OCI-LY1 (cell line): ENCODE data around the gene CBX4.
A peak's percentile ranks its signal among the peaks of the same experiment; 100 is the strongest.

ENCODE experiments used
- H2AFZ ChIP-seq: fragments of 200-600 bp; sonication (generic), shearing (Covaris generic); 2 replicates; pipeline ENCODE4 v1.6.0; 2014; ENCODE audit warnings: antibody characterized with exemption, mild to moderate bottlenecking, low read length
- H3F3A ChIP-seq: fragments of 200-600 bp; sonication (generic), shearing (Covaris generic); 2 replicates; pipeline ENCODE4 v1.6.0; 2014; ENCODE audit warnings: mild to moderate bottlenecking, antibody characterized with exemption, low read length, moderate library complexity; ENCODE audit not compliant: insufficient read depth
- H3K27ac ChIP-seq: fragments of 200-600 bp; sonication (generic); 2 replicates; pipeline ENCODE4 v1.5.1; 2014; ENCODE audit warnings: low read length, mixed run types, mild to moderate bottlenecking, low read depth; ENCODE audit not compliant: poor library complexity, severe bottlenecking
- H3K27me3 ChIP-seq: fragments of 200-600 bp; sonication (generic); 2 replicates; pipeline ENCODE4 v1.6.0; 2014; ENCODE audit warnings: antibody characterized with exemption, mild to moderate bottlenecking, low read length, moderate library complexity; ENCODE audit not compliant: insufficient read depth
- H3K36me3 ChIP-seq: fragments of 200-600 bp; sonication (generic); 2 replicates; pipeline ENCODE4 v1.6.1; 2014; ENCODE audit warnings: mild to moderate bottlenecking, antibody characterized with exemption, low read length, moderate library complexity, mixed read lengths; ENCODE audit not compliant: insufficient read depth
- H3K4me1 ChIP-seq: fragments of 200-600 bp; sonication (generic); 2 replicates; pipeline ENCODE4 v1.5.1; 2014; ENCODE audit warnings: mild to moderate bottlenecking, low read length, moderate library complexity; ENCODE audit not compliant: insufficient read depth, severe bottlenecking
- H3K4me2 ChIP-seq: fragments of 200-600 bp; sonication (generic), shearing (Covaris generic); 2 replicates; pipeline ENCODE4 v1.6.1; 2014; ENCODE audit warnings: low read length
- H3K4me3 ChIP-seq: fragments of 200-600 bp; sonication (generic); 2 replicates; pipeline ENCODE4 v1.5.1; 2014; ENCODE audit warnings: low read length, low read depth, mild to moderate bottlenecking, mixed read lengths; ENCODE audit not compliant: poor library complexity, severe bottlenecking
- H3K79me2 ChIP-seq: fragments of 200-600 bp; shearing (Covaris generic); 2 replicates; pipeline ENCODE4 v1.6.1; 2016; ENCODE audit warnings: mixed run types, low read length, mixed read lengths; ENCODE audit not compliant: insufficient read depth
- H3K9ac ChIP-seq: fragments of 200-600 bp; sonication (generic), shearing (Covaris generic); 2 replicates; pipeline ENCODE4 v1.6.1; 2014; ENCODE audit warnings: mild to moderate bottlenecking, low read length, mixed read lengths
- H3K9me2 ChIP-seq: fragments of 200-600 bp; sonication (generic), shearing (Covaris generic); 2 replicates; pipeline ENCODE4 v1.6.1; 2014; ENCODE audit warnings: low read depth, mild to moderate bottlenecking, low read length, mixed read lengths
- H3K9me3 ChIP-seq: fragments of 200-600 bp; shearing (Covaris generic); 2 replicates; pipeline ENCODE4 v1.6.1; 2014; ENCODE audit warnings: low read length, mixed read lengths
- H4K20me1 ChIP-seq: fragments of 200-600 bp; sonication (generic), shearing (Covaris generic); 2 replicates; pipeline ENCODE4 v1.6.0; 2016; ENCODE audit warnings: mild to moderate bottlenecking, low read length; ENCODE audit not compliant: insufficient read depth
- EZH2 ChIP-seq: fragments of 200-600 bp; sonication (generic), shearing (Covaris generic); IDR thresholded peaks from 2 replicates; pipeline ENCODE4 v1.8.0; 2017; ENCODE audit warnings: borderline replicate concordance, mixed run types, mild to moderate bottlenecking, antibody characterized with exemption, low read length, moderate library complexity, mixed read lengths
- TF ChIP-seq, protein P1 (sequence below): fragments of 200-600 bp; sonication (generic), shearing (Covaris generic); IDR thresholded peaks from 2 replicates; pipeline ENCODE4 v1.5.1; 2017; ENCODE audit warnings: mild to moderate bottlenecking, antibody characterized with exemption, low read length, moderate library complexity, mixed read lengths

CBX4 gene

GRCh38 chr17:79803997-79804855, 35.0 kb downstream of the CBX4 start:
- no peaks in the 10 kb centered on the region for H3F3A ChIP-seq
- no peaks in the 10 kb centered on the region for H3K79me2 ChIP-seq
- H3K9ac ChIP-seq: peak overlapping the region; percentile 53
- peak overlapping the region; percentile 24 for H3K27ac ChIP-seq
- peak overlapping the region; percentile 69 for H3K4me2 ChIP-seq
- no peaks in the 10 kb centered on the region for H3K9me3 ChIP-seq
- H3K4me3 ChIP-seq: peak overlapping the region; percentile 57
- peaks cover 6% of the 10 kb centered on the region for H3K27me3 ChIP-seq
- no peak overlapping the region for H2AFZ ChIP-seq
- no peaks in the 10 kb centered on the region for H3K36me3 ChIP-seq
- no peaks in the 10 kb centered on the region for H4K20me1 ChIP-seq
- peaks cover 42% of the 10 kb centered on the region for H3K4me1 ChIP-seq
- no peaks in the 10 kb centered on the region for H3K9me2 ChIP-seq
- no peak for TF ChIP-seq EZH2
- TF ChIP-seq, protein P1, sequence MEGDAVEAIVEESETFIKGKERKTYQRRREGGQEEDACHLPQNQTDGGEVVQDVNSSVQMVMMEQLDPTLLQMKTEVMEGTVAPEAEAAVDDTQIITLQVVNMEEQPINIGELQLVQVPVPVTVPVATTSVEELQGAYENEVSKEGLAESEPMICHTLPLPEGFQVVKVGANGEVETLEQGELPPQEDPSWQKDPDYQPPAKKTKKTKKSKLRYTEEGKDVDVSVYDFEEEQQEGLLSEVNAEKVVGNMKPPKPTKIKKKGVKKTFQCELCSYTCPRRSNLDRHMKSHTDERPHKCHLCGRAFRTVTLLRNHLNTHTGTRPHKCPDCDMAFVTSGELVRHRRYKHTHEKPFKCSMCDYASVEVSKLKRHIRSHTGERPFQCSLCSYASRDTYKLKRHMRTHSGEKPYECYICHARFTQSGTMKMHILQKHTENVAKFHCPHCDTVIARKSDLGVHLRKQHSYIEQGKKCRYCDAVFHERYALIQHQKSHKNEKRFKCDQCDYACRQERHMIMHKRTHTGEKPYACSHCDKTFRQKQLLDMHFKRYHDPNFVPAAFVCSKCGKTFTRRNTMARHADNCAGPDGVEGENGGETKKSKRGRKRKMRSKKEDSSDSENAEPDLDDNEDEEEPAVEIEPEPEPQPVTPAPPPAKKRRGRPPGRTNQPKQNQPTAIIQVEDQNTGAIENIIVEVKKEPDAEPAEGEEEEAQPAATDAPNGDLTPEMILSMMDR: no peak

- H3F3A ChIP-seq: no peaks in the 10 kb centered on the region
- peaks cover 42% of the 10 kb centered on the region for H3K4me1 ChIP-seq
- H3K4me3 ChIP-seq: peak overlapping the region; percentile 57
- no peak for TF ChIP-seq EZH2
- TF ChIP-seq, protein P1: no peak
- no peaks in the 10 kb centered on the region for H4K20me1 ChIP-seq
- no peaks in the 10 kb centered on the region for H3K79me2 ChIP-seq
- H3K27ac ChIP-seq: no peak overlapping the region
- no peaks in the 10 kb centered on the region for H3K9me2 ChIP-seq
- no peaks in the 10 kb centered on the region for H3K36me3 ChIP-seq
- peaks cover 6% of the 10 kb centered on the region for H3K27me3 ChIP-seq
- H3K9me3 ChIP-seq: no peaks in the 10 kb centered on the region
- H3K4me2 ChIP-seq: peak overlapping the region; percentile 69; the same call in 1 of the 2 replicates
- no peak overlapping the region for H2AFZ ChIP-seq
- no peak overlapping the region for H3K9ac ChIP-seq
These were observed 35.7 kb downstream of the CBX4 start for GRCh38 chr17:79803421-79803996.

DNA sequence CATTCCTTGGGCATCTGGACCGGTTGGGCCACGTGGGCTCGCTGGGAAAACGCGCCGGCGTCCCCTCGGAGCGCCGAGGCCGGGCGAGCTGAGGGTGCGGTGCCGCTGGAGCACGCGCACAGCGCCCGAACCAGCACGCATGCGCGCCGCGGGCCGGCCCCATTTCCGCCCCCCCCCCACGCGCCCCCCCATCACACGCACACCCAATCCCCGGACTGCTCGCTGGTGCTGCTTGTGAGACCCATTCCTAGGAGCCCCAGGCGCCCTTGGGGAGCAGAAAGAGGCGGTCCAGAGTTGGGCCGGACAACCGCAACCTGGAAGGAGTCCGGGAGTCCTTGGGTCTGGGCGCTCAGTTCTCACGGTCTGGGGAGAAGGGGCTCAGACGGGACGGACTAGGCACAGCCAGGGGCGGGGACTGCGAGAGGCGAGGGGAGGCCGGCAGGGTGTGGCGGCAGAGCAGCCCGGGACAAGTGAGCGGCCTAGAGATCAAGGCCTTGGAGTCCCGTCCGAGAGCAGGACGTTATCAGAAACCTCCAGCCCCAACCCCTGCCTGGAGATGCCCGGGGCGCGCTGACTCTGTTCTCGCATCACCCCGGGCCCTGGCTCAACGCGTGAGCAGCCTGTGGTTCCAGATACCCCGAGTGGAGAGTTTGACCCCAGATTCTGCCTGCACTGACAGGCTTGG, 36.4 kb downstream of the CBX4 start:
- Histone ChIP-seq H3K4me3 (no peak overlapping the region), H4K20me1 (no peaks in the 10 kb centered on the region), H3K79me2 (no peaks in the 10 kb centered on the region), H3K9ac (no peak overlapping the region), H3K9me3 (no peaks in the 10 kb centered on the region), H2AFZ (no peak overlapping the region), H3K9me2 (no peaks in the 10 kb centered on the region), H3K4me1 (peaks cover 48% of the 10 kb centered on the region), H3K27ac (no peak overlapping the region), H3K36me3 (no peaks in the 10 kb centered on the region), H3F3A (no peaks in the 10 kb centered on the region), H3K4me2 (no peak overlapping the region), H3K27me3 (peaks cover 6% of the 10 kb centered on the region)
- no peak for TF ChIP-seq EZH2
- TF ChIP-seq, protein P1: no peak
